GM12878 (cell line): Measurements from ENCODE around the gene NPR2. TPM values are rescaled to one million over a fixed set of nuclear protein-coding genes. Genes with fewer than 3 reads are reported as not detected.

Experiments
- ATAC-seq: fragments of 200-7000 bp; cut with Tn5 transposase; 3 replicates; pipeline ENCODE4 v1.9.1; 2020; ENCODE audit warnings: mild to moderate bottlenecking, moderate library complexity
- BruUV-seq: library from RNA; stranded (reverse); fragments of 400-500 nt; replicated peaks from 2 replicates; lab custom pipeline; 2021; lab: Mats Ljungman, UMichigan
- CTCF ChIA-PET: fragments of 300-600 bp; sonication (Branson Sonifier 250); formaldehyde crosslinking; extraction: SDS; loops from one replicate; lab custom pipeline; 2021; ENCODE audit warnings: inconsistent platforms; lab: Yijun Ruan, JAX
- POLR2A ChIA-PET: fragments of 350-600 bp; formaldehyde crosslinking; extraction: SDS; loops from one replicate; lab custom pipeline; 2021; ENCODE audit warnings: inconsistent platforms; lab: Charles Lee
- RAD21 ChIA-PET: fragments of 300-600 bp; sonication (Branson Sonifier 250); formaldehyde crosslinking; loops from one replicate; lab custom pipeline; 2023; ENCODE audit warnings: antibody characterized with exemption; ENCODE audit not compliant: unreplicated experiment; lab: Charles Lee
- SMC1A ChIA-PET: fragments of 300-600 bp; sonication (Branson Sonifier 250); formaldehyde crosslinking; loops from one replicate; lab custom pipeline; 2023; ENCODE audit not compliant: unreplicated experiment, uncharacterized antibody; lab: Charles Lee
- DNase-seq: peaks from one replicate; pipeline ENCODE4 v3.0.0-alpha.2; 2011; ENCODE audit warnings: low read depth, low spot score
- FAIRE-seq: peaks from 3 replicates; lab custom pipeline; 2011; peaks lifted over from hg19 to GRCh38; lab: Jason Lieb, UNC
- H2AFZ ChIP-seq: 2 replicates; pipeline ENCODE4 v1.6.0; 2011; ENCODE audit warnings: low read depth, low read length, control low read depth; ENCODE audit not compliant: control insufficient read depth
- H3K27ac ChIP-seq: 2 replicates; pipeline ENCODE4 v1.5.1; 2011; ENCODE audit warnings: control low read depth; ENCODE audit not compliant: control insufficient read depth, insufficient read depth
- H3K27me3 ChIP-seq, 2 experiments: replicated peaks in 1 of 2; 2 replicates each; pipeline versions ENCODE4 v1.6.0 to v1.6.1; 2011; ENCODE audit warnings: low read length in 1 of 2; ENCODE audit not compliant: control insufficient read depth in 2 of 2, insufficient read depth in 2 of 2
- H3K36me3 ChIP-seq, 2 experiments: 2 replicates each; pipeline ENCODE4 v1.5.1; 2011; ENCODE audit warnings: low read length in 1 of 2; ENCODE audit not compliant: control insufficient read depth in 2 of 2, insufficient read depth in 2 of 2
- H3K4me1 ChIP-seq: 2 replicates; pipeline ENCODE4 v1.6.1; 2011; ENCODE audit warnings: mild to moderate bottlenecking, low read length, moderate library complexity, mixed read lengths; ENCODE audit not compliant: control insufficient read depth, insufficient read depth
- H3K4me2 ChIP-seq: 2 replicates; pipeline ENCODE4 v1.6.0; 2011; ENCODE audit warnings: control low read depth; ENCODE audit not compliant: control insufficient read depth, insufficient read depth
- H3K4me3 ChIP-seq: fragments of 200-600 bp; sonication (generic); 2 replicates; pipeline ENCODE4 v1.5.1; 2016
- H3K79me2 ChIP-seq: 2 replicates; pipeline ENCODE4 v1.6.0; 2011; ENCODE audit warnings: low read length; ENCODE audit not compliant: control insufficient read depth, insufficient read depth
- H3K9ac ChIP-seq: 2 replicates; pipeline ENCODE4 v1.8.0; 2011; ENCODE audit warnings: low read length, control low read depth, mixed read lengths; ENCODE audit not compliant: control insufficient read depth, insufficient read depth
- H3K9me3 ChIP-seq: replicated peaks from 3 replicates; pipeline ENCODE4 v1.5.1; 2011; ENCODE audit warnings: mild to moderate bottlenecking, low read length; ENCODE audit not compliant: control insufficient read depth, insufficient read depth
- H4K20me1 ChIP-seq: 2 replicates; pipeline ENCODE4 v1.6.0; 2011; ENCODE audit not compliant: control insufficient read depth, insufficient read depth
- BCLAF1 ChIP-seq: fragments of 450-650 bp; IDR thresholded peaks from 2 replicates; pipeline ENCODE4 v1.6.1; 2017; ENCODE audit warnings: antibody characterized with exemption, mild to moderate bottlenecking, moderate library complexity
- BMI1 ChIP-seq: fragments of 450-650 bp; IDR thresholded peaks from 2 replicates; pipeline ENCODE4 v1.6.1; 2016; ENCODE audit warnings: mild to moderate bottlenecking, moderate library complexity, borderline replicate concordance
- CHD1 ChIP-seq: IDR thresholded peaks from 2 replicates; pipeline ENCODE4 v1.6.1; 2012; ENCODE audit warnings: low read depth, low read length, improper control_type of control experiment
- EED ChIP-seq: sonication (generic); IDR thresholded peaks from 2 replicates; pipeline ENCODE4 v1.6.1; 2016; ENCODE audit warnings: antibody characterized with exemption, low read depth
- JUNB ChIP-seq: IDR thresholded peaks from 2 replicates; pipeline ENCODE4 v1.6.1; 2016; ENCODE audit warnings: antibody characterized with exemption, mild to moderate bottlenecking
- KLF5 ChIP-seq: fragments of 450-650 bp; IDR thresholded peaks from 2 replicates; pipeline ENCODE4 v1.6.1; 2014; ENCODE audit warnings: mild to moderate bottlenecking; ENCODE audit not compliant: partially characterized antibody
- LARP7 ChIP-seq: fragments of 450-650 bp; IDR thresholded peaks from 2 replicates; pipeline ENCODE4 v1.6.1; 2017; ENCODE audit warnings: mild to moderate bottlenecking
- MTA3 ChIP-seq: IDR thresholded peaks from 2 replicates; pipeline ENCODE4 v1.6.1; 2012; ENCODE audit warnings: low read length, inconsistent platforms, borderline replicate concordance
- MYC ChIP-seq: IDR thresholded peaks from 2 replicates; pipeline ENCODE4 v1.6.1; 2011; ENCODE audit warnings: mild to moderate bottlenecking, low read length, moderate library complexity, inconsistent platforms; ENCODE audit not compliant: insufficient read depth, insufficient replicate concordance, insufficient read length, severe bottlenecking
- SMAD5 ChIP-seq: IDR thresholded peaks from 2 replicates; pipeline ENCODE4 v1.6.1; 2016; ENCODE audit warnings: antibody characterized with exemption, low read depth
- SREBF2 ChIP-seq: IDR thresholded peaks from 2 replicates; pipeline ENCODE4 v1.6.1; 2012; ENCODE audit warnings: mild to moderate bottlenecking, low read length
- TCF7 ChIP-seq: IDR thresholded peaks from 2 replicates; pipeline ENCODE4 v1.6.1; 2014; ENCODE audit warnings: antibody characterized with exemption, borderline replicate concordance
- YBX1 ChIP-seq: fragments of 450-650 bp; IDR thresholded peaks from 2 replicates; pipeline ENCODE4 v1.6.1; 2016; ENCODE audit warnings: antibody characterized with exemption
- ZBED1 ChIP-seq: IDR thresholded peaks from 2 replicates; pipeline ENCODE4 v1.6.1; 2016; ENCODE audit warnings: borderline replicate concordance
- in situ Hi-C: fragments of 300-500 bp; cut with MboI; formaldehyde crosslinking; loops from 9 replicates; pipeline ENCODE4 v1.14.3; 2018; ENCODE audit warnings: mixed read lengths
- intact Hi-C: fragments of 100-400 bp; cut with micrococcal nuclease; formaldehyde crosslinking; loops from one replicate; pipeline ENCODE4 v1.14.2; 2022; ENCODE audit not compliant: unreplicated experiment
- polyA plus RNA-seq, 11 experiments: library from polyadenylated mRNA; depleted of rRNA in 4 of 11; unstranded in 6 of 11; stranded (reverse) in 5 of 11; fragments of >200 nt; fragmentation: Nextera tagmentation in 4 of 11; fragmentation: Illumina TruSeq in 1 of 11; extraction: Ambion mirVana in 4 of 11; extraction: Trizol in 1 of 11; gene quantifications; 1 replicate in 1 of 11; 2 replicates in 10 of 11; pipeline versions ENCODE4 v1.2.1 to v1.2.3, GENCODE V29; 2011 to 2016; ENCODE audit warnings: inconsistent platforms in 2 of 11, missing spikeins in 2 of 11, low read depth in 1 of 11
- total RNA-seq, 4 experiments: library from RNA; depleted of rRNA in 3 of 4; stranded (reverse); fragments of >200 nt in 3 of 4; fragmentation: Illumina TruSeq in 1 of 4; extraction: Trizol in 1 of 4; gene quantifications; 2 replicates each; pipeline versions ENCODE4 v1.2.1 to v1.2.3, GENCODE V29; 2013 to 2021
- TF ChIP-seq, protein P1 (sequence below): fragments of 450-650 bp; IDR thresholded peaks from 2 replicates; pipeline ENCODE4 v1.6.1; 2017; ENCODE audit warnings: mild to moderate bottlenecking

The NPR2 gene
- total and polyA plus RNA-seq, 10 of the 15 experiments (the other 5 are each of a cell fraction or from before 2014, with no cell fraction given): 2.0 to 20.9 (median 6.8) TPM

GRCh38 chr9:35820076-35820475, 28.7 kb downstream of the NPR2 start:
- H3K36me3 ChIP-seq: no peaks in the 10 kb centered on the region
- DNase-seq: no peak
- no peak overlapping the region for H2AFZ ChIP-seq
- no peaks in the 10 kb centered on the region; a peak in 1 of 4 replicates for H3K27me3 ChIP-seq
- H3K4me2 ChIP-seq: no peak overlapping the region
- FAIRE-seq: no peak
- no peak for ATAC-seq
- H4K20me1 ChIP-seq: no peaks in the 10 kb centered on the region
- no peak overlapping the region for H3K9ac ChIP-seq
- no peaks in the 10 kb centered on the region for H3K9me3 ChIP-seq
- in situ Hi-C loops: no loop called here
- TF ChIP-seq ZBED1 (no peak), SMAD5 (no peak), TCF7 (no peak), EED (no peak), MYC (no peak), JUNB (no peak), CHD1 (no peak), KLF5 (no peak)
- SMC1A ChIA-PET: interaction anchor here (1.5 kb wide), 1 partner anchor 30 kb away, joined by 4 read pairs; no protein-coding TSS in a partner anchor
- RAD21 ChIA-PET: no interaction called here
- BruUV-seq: no TSS peak
- no peak overlapping the region for H3K27ac ChIP-seq
- POLR2A ChIA-PET: no interaction called here
- H3K4me3 ChIP-seq: no peak overlapping the region
- CTCF ChIA-PET: interaction anchor here (0.5 to 1.6 kb wide), 2 partner anchors 30 to 85 kb away, joined by 3 to 4 read pairs; no protein-coding TSS in a partner anchor
- intact Hi-C loops: loop anchor here (10.0 kb wide), 1 partner anchor 165 kb away; the partner anchor contains the start of genes CCDC107, RMRP and SIT1
- H3K79me2 ChIP-seq: no peaks in the 10 kb centered on the region
- no peaks in the 10 kb centered on the region for H3K4me1 ChIP-seq

- H3K4me3 ChIP-seq: no peak overlapping the region
- intact Hi-C loops: loop anchor here (10.0 kb wide), 1 partner anchor 168 kb away; the partner anchor contains the start of genes CCDC107, RMRP and SIT1
Observed at GRCh38 chr9:35822926-35823325, 31.5 kb downstream of the NPR2 start.

More at GRCh38 chr9:35822926-35823325, 31.5 kb downstream of the NPR2 start:
- Histone ChIP-seq H3K36me3 (no peaks in the 10 kb centered on the region), H2AFZ (no peak overlapping the region), H3K79me2 (no peaks in the 10 kb centered on the region), H3K4me2 (no peak overlapping the region), H3K27ac (no peak overlapping the region), H3K9me3 (no peaks in the 10 kb centered on the region), H3K27me3 (no peaks in the 10 kb centered on the region), H3K4me1 (no peaks in the 10 kb centered on the region), H3K9ac (no peak overlapping the region), H4K20me1 (no peaks in the 10 kb centered on the region)
- SMC1A ChIA-PET: interaction anchor here (1.0 to 2.6 kb wide), 3 partner anchors 33 to 76 kb away, joined by 3 to 13 read pairs (median 3); no protein-coding TSS in a partner anchor
- no TSS peak for BruUV-seq
- TF ChIP-seq BCLAF1 (no peak), BMI1 (no peak), MTA3 (no peak), YBX1 (no peak), LARP7 (no peak), SREBF2 (no peak)
- TF ChIP-seq, protein P1, sequence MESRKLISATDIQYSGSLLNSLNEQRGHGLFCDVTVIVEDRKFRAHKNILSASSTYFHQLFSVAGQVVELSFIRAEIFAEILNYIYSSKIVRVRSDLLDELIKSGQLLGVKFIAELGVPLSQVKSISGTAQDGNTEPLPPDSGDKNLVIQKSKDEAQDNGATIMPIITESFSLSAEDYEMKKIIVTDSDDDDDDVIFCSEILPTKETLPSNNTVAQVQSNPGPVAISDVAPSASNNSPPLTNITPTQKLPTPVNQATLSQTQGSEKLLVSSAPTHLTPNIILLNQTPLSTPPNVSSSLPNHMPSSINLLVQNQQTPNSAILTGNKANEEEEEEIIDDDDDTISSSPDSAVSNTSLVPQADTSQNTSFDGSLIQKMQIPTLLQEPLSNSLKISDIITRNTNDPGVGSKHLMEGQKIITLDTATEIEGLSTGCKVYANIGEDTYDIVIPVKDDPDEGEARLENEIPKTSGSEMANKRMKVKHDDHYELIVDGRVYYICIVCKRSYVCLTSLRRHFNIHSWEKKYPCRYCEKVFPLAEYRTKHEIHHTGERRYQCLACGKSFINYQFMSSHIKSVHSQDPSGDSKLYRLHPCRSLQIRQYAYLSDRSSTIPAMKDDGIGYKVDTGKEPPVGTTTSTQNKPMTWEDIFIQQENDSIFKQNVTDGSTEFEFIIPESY: no peak
- DNase-seq (no peak), FAIRE-seq (no peak), ATAC-seq (no peak)
- POLR2A ChIA-PET: interaction anchor here (1.6 kb wide), 1 partner anchor 9 kb away, joined by 3 read pairs; no protein-coding TSS in a partner anchor
- CTCF ChIA-PET: interaction anchor here (1.0 to 2.3 kb wide), 4 partner anchors 11 to 214 kb away, joined by 3 to 9 read pairs (median 4); partner anchors contain the start of genes NPR2 and SPAG8
- in situ Hi-C loops: no loop called here
- RAD21 ChIA-PET: interaction anchor here (2.2 kb wide), 1 partner anchor 59 kb away, joined by 6 read pairs; no protein-coding TSS in a partner anchor
